K562 (cell line): ENCODE results near the gene ZMYND8. TPM values are rescaled to one million over a fixed set of nuclear protein-coding genes. Genes with fewer than 3 reads are reported as not detected.

Source experiments
- ATAC-seq: fragments of 200-7000 bp; cut with Tn5 transposase; 3 replicates; pipeline ENCODE4 v1.9.1; 2020; ENCODE audit warnings: moderate library complexity
- BruUV-seq: library from RNA; stranded (reverse); fragments of 400-500 nt; replicated peaks from 2 replicates; lab custom pipeline; 2021; lab: Mats Ljungman, UMichigan
- CTCF ChIA-PET: fragments of 300-600 bp; formaldehyde crosslinking; extraction: SDS; loops from one replicate; lab custom pipeline; 2021; ENCODE audit warnings: low intra/inter-chr PET ratio; lab: Yijun Ruan, JAX
- POLR2A ChIA-PET: fragments of 300-600, 350-650 bp; sonication (Branson Sonifier 250); formaldehyde crosslinking; extraction: SDS; loops from one replicate; lab custom pipeline; 2021; ENCODE audit warnings: antibody characterized with exemption, inconsistent platforms; lab: Yijun Ruan, JAX
- DNase-seq, 4 experiments: peaks; one replicate each; pipeline versions ENCODE4 v3.0.0 to v3.0.0-alpha.2; 2011 to 2018; ENCODE audit warnings: low spot score in 3 of 4, mixed read lengths in 3 of 4; ENCODE audit errors: extremely low read depth in 1 of 4
- FAIRE-seq: peaks from 2 replicates; lab custom pipeline; 2011; peaks lifted over from hg19 to GRCh38; lab: Jason Lieb, UNC
- H2AFZ ChIP-seq: 2 replicates; pipeline ENCODE4 v1.6.0; 2011; ENCODE audit warnings: low read depth, low read length, control low read depth, inconsistent platforms
- H3K27ac ChIP-seq: fragments of 200-600 bp; 3 replicates; pipeline ENCODE4 v1.8.0; 2011; ENCODE audit warnings: low read depth, mild to moderate bottlenecking, control low read depth, inconsistent platforms, low read length, moderate library complexity, mixed read lengths; ENCODE audit errors: extremely low read depth
- H3K27me3 ChIP-seq, 2 experiments: fragments of 300-600 bp in 1 of 2; 2 replicates in 1 of 2; 3 replicates in 1 of 2; pipeline versions ENCODE4 v1.6.0 to v1.8.0; 2011; ENCODE audit warnings: inconsistent platforms in 2 of 2, low read length in 2 of 2, mild to moderate bottlenecking in 1 of 2, mixed read lengths in 1 of 2, moderate library complexity in 1 of 2; ENCODE audit not compliant: control insufficient read depth in 2 of 2, insufficient read depth in 2 of 2
- H3K36me3 ChIP-seq: fragments of 300-600 bp; 3 replicates; pipeline ENCODE4 v1.8.0; 2011; ENCODE audit warnings: mild to moderate bottlenecking, low read length, inconsistent platforms; ENCODE audit not compliant: control insufficient read depth, insufficient read depth
- H3K4me1 ChIP-seq, 2 experiments: fragments of 200-600 bp in 1 of 2; replicated peaks in 1 of 2; 2 replicates in 1 of 2; 3 replicates in 1 of 2; pipeline versions ENCODE4 v1.5.1 to v1.8.0; 2011; ENCODE audit warnings: inconsistent platforms in 2 of 2, low read length in 2 of 2, mild to moderate bottlenecking in 1 of 2, mixed read lengths in 1 of 2, moderate library complexity in 1 of 2; ENCODE audit not compliant: control insufficient read depth in 2 of 2, insufficient read depth in 2 of 2
- H3K4me2 ChIP-seq: 2 replicates; pipeline ENCODE4 v1.6.1; 2011; ENCODE audit warnings: low read length, control low read depth, inconsistent platforms, mixed read lengths; ENCODE audit not compliant: insufficient read depth
- H3K4me3 ChIP-seq: fragments of 200-600 bp; sonication (generic), shearing (Covaris generic); 2 replicates; pipeline ENCODE4 v1.5.1; 2016; ENCODE audit warnings: control low read depth, inconsistent platforms
- H3K79me2 ChIP-seq: fragments of 200-600 bp; 3 replicates; pipeline ENCODE4 v1.8.0; 2011; ENCODE audit warnings: low read length, inconsistent platforms; ENCODE audit not compliant: control insufficient read depth, insufficient read depth
- H3K9ac ChIP-seq, 2 experiments: 2 replicates each; pipeline versions ENCODE4 v1.6.0 to v1.6.1; 2011; ENCODE audit warnings: low read depth in 2 of 2, low read length in 2 of 2, control low read depth in 1 of 2, inconsistent platforms in 1 of 2, mild to moderate bottlenecking in 1 of 2, mixed read lengths in 1 of 2; ENCODE audit not compliant: insufficient read depth in 1 of 2
- H3K9me1 ChIP-seq: one replicate; pipeline ENCODE4 v1.6.0; 2011; ENCODE audit warnings: inconsistent platforms, mild to moderate bottlenecking, low read length, moderate library complexity; ENCODE audit not compliant: control insufficient read depth, insufficient read depth
- H3K9me3 ChIP-seq: replicated peaks from 2 replicates; pipeline ENCODE4 v1.5.1; 2011; ENCODE audit warnings: low read depth, low read length, inconsistent platforms; ENCODE audit not compliant: control insufficient read depth, insufficient read depth
- H4K20me1 ChIP-seq: replicated peaks from 2 replicates; pipeline ENCODE4 v1.6.1; 2011; ENCODE audit warnings: low read length, inconsistent platforms, mixed read lengths; ENCODE audit not compliant: control insufficient read depth, insufficient read depth
- CLOCK ChIP-seq: fragments of 250-450 bp; sonication (Bioruptor Pico); IDR thresholded peaks from 2 replicates; pipeline ENCODE4 v1.4.0; 2020; ENCODE audit warnings: mild to moderate bottlenecking, moderate library complexity, borderline replicate concordance
- CREB5 ChIP-seq: fragments of 250-450 bp; sonication (Bioruptor Pico); IDR thresholded peaks from 2 replicates; pipeline ENCODE4 v1.5.0; 2020; ENCODE audit warnings: mild to moderate bottlenecking
- CTBP1 ChIP-seq: fragments of 450-650 bp; IDR thresholded peaks from 2 replicates; pipeline ENCODE4 v1.6.1; 2016; ENCODE audit warnings: borderline replicate concordance
- ETV1 ChIP-seq: fragments of 450-650 bp; conservative IDR thresholded peaks from 2 replicates; pipeline ENCODE4 v1.6.1; 2016; ENCODE audit warnings: missing genetic modification characterization, control low read depth, low read depth, missing compliant biosample characterization
- FOSL1 ChIP-seq: fragments of 200-800 bp; sonication (Bioruptor generic); conservative IDR thresholded peaks from 2 replicates; pipeline ENCODE4 v1.6.1; 2016; ENCODE audit warnings: missing genetic modification characterization, missing compliant biosample characterization
- HCFC1 ChIP-seq: IDR thresholded peaks from 2 replicates; pipeline ENCODE4 v1.6.1; 2012; ENCODE audit warnings: low read depth, low read length, improper control_type of control experiment
- KDM4B ChIP-seq, 2 experiments: fragments of 450-650 bp in 1 of 2; sonication (generic) in 1 of 2; IDR thresholded peaks; 2 replicates each; pipeline ENCODE4 v1.6.1; 2016 to 2017; ENCODE audit warnings: borderline replicate concordance in 2 of 2, antibody characterized with exemption in 1 of 2, low read depth in 1 of 2, mild to moderate bottlenecking in 1 of 2
- PML ChIP-seq: IDR thresholded peaks from 2 replicates; pipeline ENCODE4 v1.6.1; 2012; ENCODE audit warnings: low read length, inconsistent platforms
- SUPT5H ChIP-seq: fragments of 450-650 bp; IDR thresholded peaks from 2 replicates; pipeline ENCODE4 v1.6.1; 2016
- ZBTB11 ChIP-seq, 3 experiments: fragments of 200-800 bp in 1 of 3; fragments of 250-450 bp in 1 of 3; fragments of 450-650 bp in 1 of 3; sonication (Bioruptor Pico) in 1 of 3; sonication (Bioruptor generic) in 1 of 3; formaldehyde crosslinking in 1 of 3; IDR thresholded peaks; 2 replicates each; pipeline versions ENCODE4 v1.6.1 to v1.8.0; 2016 to 2022; ENCODE audit warnings: mild to moderate bottlenecking in 2 of 3, missing genetic modification characterization in 2 of 3, missing compliant biosample characterization in 1 of 3, moderate library complexity in 1 of 3
- ZBTB43 ChIP-seq: sonication (generic); formaldehyde crosslinking; IDR thresholded peaks from 2 replicates; pipeline ENCODE4 v1.8.0; 2023; ENCODE audit warnings: mild to moderate bottlenecking, missing genetic modification reagents
- WGBS: fragments of 100-300 bp; shearing (Covaris generic); methylation state at CpG from one replicate; pipeline ENCODE4 v1.1.6; 2016; ENCODE audit warnings: low coverage, mixed read lengths; ENCODE audit not compliant: insufficient coverage; ENCODE audit errors: missing lambda C conversion rate; 5-methylcytosine and 5-hydroxymethylcytosine counted together
- in situ Hi-C: fragments of 300-500 bp; cut with MboI; formaldehyde crosslinking; loops from 4 replicates; pipeline ENCODE4 v1.15.0; 2018; ENCODE audit warnings: inconsistent platforms, mixed read lengths
- intact Hi-C: fragments of 100-400 bp; cut with micrococcal nuclease; formaldehyde crosslinking; loops from 2 replicates; pipeline ENCODE4 v1.14.2; 2022
- polyA plus RNA-seq, 8 experiments: library from polyadenylated mRNA; depleted of rRNA in 4 of 8; stranded (reverse) in 5 of 8; unstranded in 3 of 8; fragments of >200 nt; fragmentation: Nextera tagmentation in 2 of 8; fragmentation: Illumina TruSeq in 1 of 8; extraction: Ambion mirVana in 2 of 8; extraction: Trizol in 1 of 8; gene quantifications; 2 replicates each; pipeline versions ENCODE4 v1.2.1 to v1.2.3, GENCODE V29; 2011 to 2014; ENCODE audit warnings: inconsistent platforms in 1 of 8, missing spikeins in 1 of 8
- total RNA-seq, 7 experiments: library from RNA; depleted of rRNA in 6 of 7; stranded (reverse); fragments of >200 nt in 6 of 7; fragmentation: Illumina TruSeq in 2 of 7; extraction: Trizol in 2 of 7; gene quantifications; 2 replicates each; pipeline versions ENCODE4 v1.2.1 to v1.2.3, GENCODE V29; 2011 to 2021; ENCODE audit warnings: low replicate concordance in 1 of 7

Gene ZMYND8
- total and polyA plus RNA-seq, 9 of the 15 experiments (the other 6 are each of a cell fraction or from before 2014, with no cell fraction given), result 31.8 to 148 (median 71.9) TPM

GRCh38 chr20:47206962-47207641 is 149.4 kb downstream of the ZMYND8 start:
- 53% methylated on average over 9 of the region's 9 CpGs for WGBS
- intact Hi-C loops, result no loop called here
- Histone ChIP-seq H3K4me2 (no peak overlapping the region), H3K27ac (peak overlapping the region; percentile 10; the same call in 1 of the 3 replicates), H3K4me3 (no peak overlapping the region), H2AFZ (no peak overlapping the region), H3K4me1 (peaks cover 12 to 16% of the 10 kb centered on the region in 2 experiments; a peak in 3 of 5 replicates), H3K79me2 (peaks cover 2% of the 10 kb centered on the region; the same call in 1 of the 3 replicates), H3K9me3 (no peaks in the 10 kb centered on the region), H3K27me3 (no peaks in the 10 kb centered on the region), H3K9ac (peak overlapping the region in 1 of 2 experiments; percentile 76; a peak in 1 of 4 replicates), H3K9me1 (no peaks in the 10 kb centered on the region), H3K36me3 (peaks cover 40% of the 10 kb centered on the region), H4K20me1 (0 out of 2 replicates have a peak, but pooled peaks cover 14% of the 10 kb centered on the region)
- CTCF ChIA-PET, result no interaction called here
- DNase-seq (no peak), ATAC-seq (peak; percentile 4), FAIRE-seq (no peak)
- BruUV-seq, result no TSS peak
- POLR2A ChIA-PET, result interaction anchor here (0.9 to 2.8 kb wide), 6 partner anchors 10 to 177 kb away, joined by 4 to 12 read pairs (median 4); no protein-coding TSS in a partner anchor
- in situ Hi-C loops, result loop anchor here (10.0 kb wide), 1 partner anchor 418 kb away; no protein-coding TSS in a partner anchor
- no peak for TF ChIP-seq FOSL1 (tag)
- no peak for TF ChIP-seq HCFC1
- no peak for TF ChIP-seq PML
- TF ChIP-seq ETV1 (tag), result no peak
- TF ChIP-seq CLOCK, result no peak
- peak in 1 of 3 experiments; percentile 45; a peak in 2 of 6 replicates for TF ChIP-seq ZBTB11 (CRISPR knock-in tag; IDR thresholded peaks at IDR 0.05)
- TF ChIP-seq ZBTB43 (CRISPR knock-in tag), result no peak
- 0 out of 2 replicates have a peak, but pooled peaks have one; percentile 17 for TF ChIP-seq SUPT5H
- TF ChIP-seq CREB5 (CRISPR knock-in tag), result no peak
- TF ChIP-seq CTBP1, result no peak
- no peak for TF ChIP-seq KDM4B (IDR thresholded peaks at IDR 0.05; ENCODE audit: borderline replicate concordance in 2 of 2, low read depth in 1 of 2)
